Lower lobe of right lung (tissue), 2 donors: ENCODE data around the gene MELK. TPM values are rescaled to one million over a fixed set of nuclear protein-coding genes. Genes with fewer than 3 reads are reported as not detected.
"Not testable (repeated sequence)": the region's sequence is repeated elsewhere in the genome, so short reads cannot be mapped to it uniquely, and the experiment has no call there.

Source experiments
- ATAC-seq, 2 donors: fragments of 200-7000 bp; cut with Tn5 transposase; one replicate each; pipeline ENCODE4 v1.9.1; 2020 to 2022; ENCODE audit warnings: mild to moderate bottlenecking in 2 of 2, moderate library complexity in 2 of 2
- DNase-seq: peaks from one replicate; pipeline ENCODE4 v3.0.0-alpha.2; 2020
- H3K27ac ChIP-seq: fragments of 200-600 bp; one replicate; pipeline ENCODE4 v1.8.0; 2022
- H3K27me3 ChIP-seq: fragments of 200-600 bp; one replicate; pipeline ENCODE4 v1.8.0; 2022; ENCODE audit warnings: low read depth
- H3K36me3 ChIP-seq: fragments of 200-600 bp; one replicate; pipeline ENCODE4 v1.8.0; 2022; ENCODE audit warnings: mild to moderate bottlenecking
- H3K4me1 ChIP-seq: fragments of 200-600 bp; one replicate; pipeline ENCODE4 v1.8.0; 2022
- H3K4me3 ChIP-seq: fragments of 200-600 bp; one replicate; pipeline ENCODE4 v1.8.0; 2022; ENCODE audit warnings: mild to moderate bottlenecking
- H3K9me3 ChIP-seq: fragments of 200-600 bp; one replicate; pipeline ENCODE4 v1.8.0; 2022
- intact Hi-C: fragments of 100-400 bp; cut with DNase I; formaldehyde crosslinking; loops from one replicate; pipeline ENCODE4 v1.11.0; 2022
- total RNA-seq: library from RNA; stranded (reverse); fragmentation: NEBNext Ultra II Directional; extraction: Animal tissue kit (Norgen Biotek cat#: 25700); gene quantifications from one replicate; pipeline ENCODE4 v1.2.1, GENCODE V29; 2021
- TF ChIP-seq, protein P1 (sequence below): fragments of 200-600 bp; IDR thresholded peaks from one replicate; pipeline ENCODE4 v1.8.0; 2022; ENCODE audit warnings: antibody characterized with exemption, mild to moderate bottlenecking
- donor health status: DM: no; HTN: yes; CAD: no; lungs with severe emphysema.

Gene MELK
- total RNA-seq, 1 donor from 2014 or later, result 1.7 TPM

DNA sequence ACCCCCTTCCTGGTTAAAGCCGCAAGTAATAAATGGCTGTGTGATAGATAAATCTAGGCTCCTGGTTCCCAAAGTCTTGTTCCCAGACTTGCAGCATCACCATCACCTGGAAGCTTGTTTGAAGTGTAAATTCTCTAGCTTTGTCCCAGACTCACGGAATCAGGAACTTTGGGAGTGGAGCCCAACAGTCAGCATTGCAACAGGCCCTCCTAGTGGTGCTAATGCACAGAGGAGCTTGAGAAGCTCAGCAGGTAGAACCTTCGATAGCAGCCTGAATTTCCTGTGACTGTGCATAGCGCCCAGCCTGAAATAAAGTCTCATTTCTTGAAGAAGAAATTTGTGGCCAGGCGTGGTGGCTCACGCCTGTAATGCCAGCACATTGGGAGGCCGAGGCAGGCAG is 30.3 kb upstream of the MELK start:
- Histone ChIP-seq H3K27me3 (no peaks in the 10 kb centered on the region), H3K27ac (no peak overlapping the region), H3K9me3 (no peaks in the 10 kb centered on the region), H3K4me3 (no peak overlapping the region), H3K4me1 (no peaks in the 10 kb centered on the region), H3K36me3 (no peaks in the 10 kb centered on the region)
- intact Hi-C loops, result no loop called here
- DNase-seq, result no peak
- TF ChIP-seq, protein P1, sequence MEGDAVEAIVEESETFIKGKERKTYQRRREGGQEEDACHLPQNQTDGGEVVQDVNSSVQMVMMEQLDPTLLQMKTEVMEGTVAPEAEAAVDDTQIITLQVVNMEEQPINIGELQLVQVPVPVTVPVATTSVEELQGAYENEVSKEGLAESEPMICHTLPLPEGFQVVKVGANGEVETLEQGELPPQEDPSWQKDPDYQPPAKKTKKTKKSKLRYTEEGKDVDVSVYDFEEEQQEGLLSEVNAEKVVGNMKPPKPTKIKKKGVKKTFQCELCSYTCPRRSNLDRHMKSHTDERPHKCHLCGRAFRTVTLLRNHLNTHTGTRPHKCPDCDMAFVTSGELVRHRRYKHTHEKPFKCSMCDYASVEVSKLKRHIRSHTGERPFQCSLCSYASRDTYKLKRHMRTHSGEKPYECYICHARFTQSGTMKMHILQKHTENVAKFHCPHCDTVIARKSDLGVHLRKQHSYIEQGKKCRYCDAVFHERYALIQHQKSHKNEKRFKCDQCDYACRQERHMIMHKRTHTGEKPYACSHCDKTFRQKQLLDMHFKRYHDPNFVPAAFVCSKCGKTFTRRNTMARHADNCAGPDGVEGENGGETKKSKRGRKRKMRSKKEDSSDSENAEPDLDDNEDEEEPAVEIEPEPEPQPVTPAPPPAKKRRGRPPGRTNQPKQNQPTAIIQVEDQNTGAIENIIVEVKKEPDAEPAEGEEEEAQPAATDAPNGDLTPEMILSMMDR, result no peak
- ATAC-seq, result no peak

DNA sequence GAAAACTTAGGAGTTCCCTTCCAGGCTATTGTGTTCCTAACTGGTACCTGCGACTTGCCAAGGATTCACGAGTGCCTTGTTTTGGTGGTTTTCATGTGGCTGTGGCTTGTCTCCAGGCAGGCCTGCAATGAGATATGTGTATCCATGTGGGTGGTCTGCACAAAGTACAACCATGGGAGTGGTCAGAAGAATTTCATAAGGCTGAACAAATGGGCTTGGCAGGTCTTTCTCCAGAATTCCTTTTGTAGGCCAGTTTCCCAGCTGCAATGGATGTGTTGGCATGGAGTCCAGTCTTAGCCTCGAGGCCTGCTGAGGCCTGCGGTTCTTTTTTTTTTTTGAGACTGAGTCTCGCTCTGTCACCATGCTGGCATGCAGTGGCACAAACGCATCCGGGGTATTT is 28.8 kb upstream of the MELK start:
- DNase-seq (no peak), ATAC-seq (peak in 1 of 2 donors; percentile 64)
- Histone ChIP-seq H3K36me3 (no peaks in the 10 kb centered on the region), H3K4me3 (no peak overlapping the region), H3K27ac (no peak overlapping the region), H3K4me1 (no peaks in the 10 kb centered on the region), H3K9me3 (no peaks in the 10 kb centered on the region), H3K27me3 (no peaks in the 10 kb centered on the region)
- intact Hi-C loops, result no loop called here
- TF ChIP-seq, protein P1, result no peak

DNA sequence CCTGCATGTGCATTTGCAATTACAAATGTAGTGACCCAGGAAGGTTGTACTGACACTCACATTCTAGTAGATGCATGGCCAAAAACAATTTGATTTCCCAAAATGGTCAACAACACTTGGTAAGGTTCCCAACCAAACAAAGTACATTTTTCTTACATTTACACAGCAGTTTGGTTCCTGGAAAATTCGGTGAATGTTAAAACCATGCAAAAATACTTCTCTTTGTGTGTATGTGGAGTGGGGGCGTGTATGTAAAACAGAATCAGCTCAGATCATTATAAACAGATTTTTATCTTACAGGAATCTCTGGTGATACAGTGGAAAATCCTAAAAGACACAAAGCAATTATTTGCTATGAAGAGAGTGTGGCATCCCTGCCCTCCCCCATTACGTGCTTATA is 25.1 kb upstream of the MELK start:
- Histone ChIP-seq H3K36me3 (no peaks in the 10 kb centered on the region), H3K27ac (no peak overlapping the region), H3K9me3 (no peaks in the 10 kb centered on the region), H3K27me3 (no peaks in the 10 kb centered on the region), H3K4me3 (no peak overlapping the region), H3K4me1 (no peaks in the 10 kb centered on the region)
- ATAC-seq (no peak), DNase-seq (no peak)
- TF ChIP-seq, protein P1, result no peak
- intact Hi-C loops, result no loop called here

- intact Hi-C loops, result no loop called here
- no peak for DNase-seq
- no peak overlapping the region for H3K4me3 ChIP-seq
- ATAC-seq, result no peak
- H3K27ac ChIP-seq, result no peak overlapping the region
- no peaks in the 10 kb centered on the region for H3K9me3 ChIP-seq
- TF ChIP-seq, protein P1, result no peak
- H3K4me1 ChIP-seq, result no peaks in the 10 kb centered on the region
- H3K27me3 ChIP-seq, result no peaks in the 10 kb centered on the region
- H3K36me3 ChIP-seq, result no peaks in the 10 kb centered on the region
These were observed 24.2 kb upstream of the MELK start for GRCh38 chr9:36548454-36548853.

- Histone ChIP-seq H3K4me3 (no peak overlapping the region), H3K27ac (no peak overlapping the region), H3K4me1 (no peaks in the 10 kb centered on the region), H3K9me3 (no peaks in the 10 kb centered on the region), H3K27me3 (no peaks in the 10 kb centered on the region), H3K36me3 (no peaks in the 10 kb centered on the region)
- DNase-seq (no peak), ATAC-seq (no peak)
- intact Hi-C loops, result no loop called here
- TF ChIP-seq, protein P1, result no peak
These were observed 22.6 kb upstream of the MELK start for GRCh38 chr9:36550135-36550534.

DNA sequence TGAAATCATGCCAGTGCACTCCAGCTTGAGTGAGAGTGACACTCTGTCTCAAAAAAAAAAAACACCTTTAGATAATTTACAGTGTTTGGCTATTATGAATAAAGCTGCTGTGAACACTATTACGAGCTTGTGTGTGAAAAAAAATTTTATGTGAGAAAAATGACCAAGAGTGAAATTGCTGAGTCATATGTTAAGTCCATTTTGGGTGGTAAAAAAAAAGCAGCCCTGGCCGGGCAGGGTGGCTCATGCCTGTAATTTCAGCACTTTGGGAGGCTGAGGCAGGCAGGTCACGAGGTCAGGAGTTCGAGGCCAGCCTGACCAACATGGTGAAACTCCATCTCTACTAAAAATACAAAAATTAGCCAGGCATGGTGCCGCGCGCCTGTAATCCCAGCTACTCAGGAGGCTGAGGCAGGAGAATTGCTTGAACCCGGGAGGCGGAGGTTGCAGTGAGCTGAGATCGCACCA is 22.0 kb upstream of the MELK start:
- H3K4me3 ChIP-seq, intact Hi-C loops, DNase-seq, H3K27me3 ChIP-seq, ATAC-seq, H3K36me3 ChIP-seq, H3K27ac ChIP-seq, H3K4me1 ChIP-seq, H3K9me3 ChIP-seq: not testable (repeated sequence)
